ENCODE results near the gene ZAP70.
"Not testable (repeated sequence)": the region's sequence is repeated elsewhere in the genome, so short reads cannot be mapped to it uniquely, and the experiment has no call there.

ZAP70 gene

GRCh38 chr2:97698530-97698929, 14.8 kb upstream of the ZAP70 start:
- DNase-seq (ENCODE audit: low read depth in 2 of 2) = no peak

- DNase-seq (ENCODE audit: low read depth in 2 of 2) = peak; percentile 47 to 55
Observed at GRCh38 chr2:97699765-97700444, 13.5 kb upstream of the ZAP70 start.

- no peak for DNase-seq (ENCODE audit: low read depth in 2 of 2)
Observed at GRCh38 chr2:97701186-97701585, 12.2 kb upstream of the ZAP70 start.

GRCh38 chr2:97701851-97702465, 11.4 kb upstream of the ZAP70 start:
- no peak for DNase-seq (ENCODE audit: low read depth in 2 of 2)

- no peak for DNase-seq (ENCODE audit: low read depth in 2 of 2)
Observed at GRCh38 chr2:97702731-97703470, 10.5 kb upstream of the ZAP70 start.

- DNase-seq (ENCODE audit: low read depth in 2 of 2) = no peak
Observed at GRCh38 chr2:97703741-97704140, 9.6 kb upstream of the ZAP70 start.

GRCh38 chr2:97704989-97705388, 8.4 kb upstream of the ZAP70 start:
- no peak for DNase-seq (ENCODE audit: low read depth in 2 of 2)

GRCh38 chr2:97706112-97706511, 7.3 kb upstream of the ZAP70 start:
- DNase-seq (ENCODE audit: low read depth in 2 of 2) = no peak

DNA sequence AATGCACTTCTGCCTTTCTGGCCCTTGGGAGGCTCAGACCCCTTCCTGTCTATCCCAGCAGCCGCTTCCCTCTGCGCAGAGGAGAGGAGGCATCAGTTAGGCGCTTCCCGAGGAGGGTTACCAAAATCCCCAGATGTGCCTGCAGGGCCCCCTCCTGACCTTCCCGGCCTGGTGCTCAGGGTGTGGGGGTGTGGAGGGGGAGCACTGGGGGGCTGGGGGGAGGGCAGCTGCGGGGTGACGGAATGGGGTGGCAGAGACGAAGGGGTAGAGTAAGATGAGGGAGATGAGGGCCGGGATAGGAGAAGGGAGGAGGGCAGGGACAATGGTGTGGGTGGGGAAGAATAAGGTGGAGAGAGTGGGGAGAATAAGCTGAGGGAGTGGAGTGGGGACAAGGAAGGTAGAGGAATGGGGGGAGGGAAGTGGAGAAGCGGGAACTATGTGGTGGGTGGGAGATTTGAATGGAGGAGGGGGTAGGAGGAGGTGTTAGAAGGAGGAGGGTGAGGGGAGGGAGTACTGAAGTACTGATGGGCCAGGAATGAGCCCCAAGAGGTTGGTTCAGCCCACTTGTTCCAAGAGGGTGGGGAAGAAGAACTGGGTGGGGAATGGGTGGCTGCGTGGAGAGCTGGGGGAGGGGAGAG, 6.5 kb upstream of the ZAP70 start:
- no peak for DNase-seq (ENCODE audit: low read depth in 2 of 2)

- no peak for DNase-seq (ENCODE audit: low read depth in 2 of 2)
Observed at GRCh38 chr2:97707362-97708047, 5.9 kb upstream of the ZAP70 start.

- no peak for DNase-seq (ENCODE audit: low read depth in 2 of 2)
Observed at GRCh38 chr2:97708048-97708380, 5.4 kb upstream of the ZAP70 start.

GRCh38 chr2:97708608-97709007, 4.8 kb upstream of the ZAP70 start:
- no peak for DNase-seq (ENCODE audit: low read depth in 2 of 2)

DNA sequence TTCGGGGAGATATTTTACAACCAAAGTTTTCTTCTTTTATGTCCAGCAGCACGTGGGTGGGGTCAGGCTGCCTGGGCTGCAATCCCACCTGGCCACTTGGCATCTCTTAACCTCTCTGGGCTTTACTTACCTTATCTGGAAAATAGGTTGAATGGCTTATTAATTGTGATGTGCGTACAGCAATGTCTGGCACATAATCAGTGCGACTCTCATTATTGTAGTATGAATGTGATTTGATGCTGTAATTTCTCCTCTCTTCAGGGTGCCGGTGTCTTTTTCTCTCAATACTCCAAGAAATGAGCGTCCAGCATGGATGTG, 2.0 kb upstream of the ZAP70 start:
- no peak for DNase-seq (ENCODE audit: low read depth in 2 of 2)

DNA sequence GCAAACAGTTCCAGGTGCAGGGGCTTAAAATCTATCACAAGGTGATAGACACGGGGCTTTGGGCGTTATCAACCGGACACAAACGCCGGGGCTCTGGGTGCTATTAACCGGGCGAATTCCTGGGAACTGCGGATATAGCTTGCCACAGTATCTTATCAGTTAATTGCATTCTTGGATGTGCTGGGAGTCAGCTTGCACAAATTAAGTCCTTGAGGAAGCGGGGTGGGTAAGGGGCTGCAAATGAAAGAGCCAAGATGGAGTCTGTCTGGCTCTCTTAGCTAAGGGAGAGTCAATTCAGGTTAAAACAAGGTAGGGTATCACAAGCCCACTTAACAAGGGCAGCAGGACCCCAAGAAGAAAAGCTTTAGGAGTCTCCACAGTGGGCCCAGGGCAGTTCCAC, 1.2 kb upstream of the ZAP70 start:
- DNase-seq (ENCODE audit: low read depth in 2 of 2) = not testable (repeated sequence)

DNA sequence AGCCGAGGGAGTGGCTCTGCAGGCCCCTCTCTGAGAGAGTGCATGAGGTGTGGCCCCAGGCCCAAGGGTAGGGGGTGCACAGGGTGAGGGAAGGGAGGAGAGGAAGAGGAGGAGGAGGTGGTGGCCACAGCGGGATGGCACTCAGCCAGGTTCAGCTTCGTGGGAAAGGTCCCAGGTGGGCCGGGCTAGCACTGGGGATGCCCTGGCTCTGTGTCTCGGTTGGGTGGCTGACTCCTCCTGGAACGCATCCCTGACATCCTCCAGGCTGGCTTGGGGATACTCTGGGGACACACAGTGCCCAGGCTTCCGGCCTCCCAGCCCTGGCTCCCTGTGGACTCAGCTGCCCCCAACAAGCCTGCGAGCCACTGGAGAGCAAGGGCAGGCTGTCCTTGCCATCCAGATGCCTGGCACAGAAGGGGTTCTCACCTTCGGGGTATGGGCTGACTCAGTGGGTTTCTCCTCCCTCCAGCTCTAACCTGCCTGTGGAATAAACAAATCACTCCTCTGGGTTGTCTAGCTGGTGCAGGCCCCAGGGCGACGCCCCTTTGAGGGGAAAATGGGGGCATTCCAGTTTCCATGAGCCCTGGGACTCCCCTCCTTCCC, 582 bp upstream of the ZAP70 start:
- no peak for DNase-seq (ENCODE audit: low read depth in 2 of 2)

DNA sequence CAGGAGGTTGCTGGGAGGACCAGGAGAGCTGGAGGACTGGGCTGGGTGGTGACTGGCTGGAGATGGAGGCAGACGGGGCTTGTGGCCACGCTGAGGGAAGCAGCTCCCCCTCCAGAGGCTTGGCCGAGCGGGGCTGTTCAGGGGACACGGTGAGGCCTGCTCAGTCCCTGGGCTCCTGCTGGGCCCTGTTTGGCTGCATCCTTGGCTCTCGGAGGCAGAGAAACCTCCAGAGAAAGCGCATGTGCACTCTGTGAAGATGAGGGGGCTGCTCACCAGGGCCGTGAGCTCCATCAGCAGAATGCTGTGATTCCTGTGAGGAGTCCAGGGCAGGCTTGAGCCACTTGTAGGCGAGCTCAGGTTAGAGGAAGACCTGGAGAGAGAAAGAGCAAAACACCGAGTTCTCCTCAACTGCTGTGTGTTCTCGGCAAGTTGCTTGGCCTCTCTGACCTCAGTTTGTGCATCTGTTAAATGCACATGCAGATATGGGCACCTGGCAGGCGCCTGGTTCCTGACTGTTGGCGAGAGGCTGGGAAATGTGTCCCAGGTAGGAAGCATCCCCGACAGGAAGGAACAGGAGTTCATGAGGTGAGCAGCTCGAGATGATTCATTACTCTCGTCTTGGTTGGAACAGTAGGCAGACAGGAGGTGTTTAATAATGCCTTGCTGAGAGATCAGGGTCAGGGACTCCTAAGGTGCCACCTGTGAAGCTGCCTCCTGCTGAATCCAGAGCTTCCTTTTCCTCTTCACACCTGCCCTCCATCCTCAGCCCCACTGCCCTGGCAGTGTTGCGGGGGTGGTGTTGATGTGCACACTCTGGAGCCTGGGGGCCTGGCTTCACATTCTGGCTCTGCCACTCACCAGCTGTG, 941 bp downstream of the ZAP70 start:
- no peak for DNase-seq (ENCODE audit: low read depth in 2 of 2)

DNA sequence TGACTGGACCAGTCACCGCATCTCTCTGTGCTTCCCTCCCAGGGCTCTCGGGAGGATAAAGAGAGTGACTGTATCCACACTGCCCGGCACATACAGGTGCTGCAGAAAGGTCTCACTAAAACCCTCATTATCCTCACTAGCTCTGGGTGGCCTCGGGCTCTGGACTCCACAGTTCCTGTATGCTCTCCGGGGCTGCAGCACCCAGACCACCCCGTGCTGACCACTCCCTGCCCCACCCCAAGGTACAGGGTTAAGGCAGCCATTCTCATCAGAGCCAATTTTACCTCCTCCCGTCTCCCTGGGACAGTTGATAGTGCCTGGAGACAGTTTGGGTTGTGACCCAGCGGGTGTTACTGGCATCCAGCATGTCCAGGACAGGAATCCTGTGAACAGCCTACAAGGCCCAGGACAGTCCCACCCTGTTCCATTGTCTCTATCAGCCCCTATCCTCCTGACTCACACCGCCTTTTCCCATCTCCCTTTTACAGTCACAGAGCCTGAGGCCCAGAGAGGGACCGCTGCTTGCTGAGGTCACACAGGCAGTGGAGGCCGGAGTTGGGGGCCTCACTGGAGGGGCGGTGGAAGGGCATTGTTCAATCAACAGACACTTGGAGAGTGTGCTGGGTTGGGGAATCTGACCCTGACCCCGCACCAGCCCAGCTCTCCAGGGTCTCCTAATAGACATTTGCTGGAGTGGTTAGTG, 1.7 kb downstream of the ZAP70 start:
- DNase-seq (ENCODE audit: low read depth in 2 of 2) = no peak

DNA sequence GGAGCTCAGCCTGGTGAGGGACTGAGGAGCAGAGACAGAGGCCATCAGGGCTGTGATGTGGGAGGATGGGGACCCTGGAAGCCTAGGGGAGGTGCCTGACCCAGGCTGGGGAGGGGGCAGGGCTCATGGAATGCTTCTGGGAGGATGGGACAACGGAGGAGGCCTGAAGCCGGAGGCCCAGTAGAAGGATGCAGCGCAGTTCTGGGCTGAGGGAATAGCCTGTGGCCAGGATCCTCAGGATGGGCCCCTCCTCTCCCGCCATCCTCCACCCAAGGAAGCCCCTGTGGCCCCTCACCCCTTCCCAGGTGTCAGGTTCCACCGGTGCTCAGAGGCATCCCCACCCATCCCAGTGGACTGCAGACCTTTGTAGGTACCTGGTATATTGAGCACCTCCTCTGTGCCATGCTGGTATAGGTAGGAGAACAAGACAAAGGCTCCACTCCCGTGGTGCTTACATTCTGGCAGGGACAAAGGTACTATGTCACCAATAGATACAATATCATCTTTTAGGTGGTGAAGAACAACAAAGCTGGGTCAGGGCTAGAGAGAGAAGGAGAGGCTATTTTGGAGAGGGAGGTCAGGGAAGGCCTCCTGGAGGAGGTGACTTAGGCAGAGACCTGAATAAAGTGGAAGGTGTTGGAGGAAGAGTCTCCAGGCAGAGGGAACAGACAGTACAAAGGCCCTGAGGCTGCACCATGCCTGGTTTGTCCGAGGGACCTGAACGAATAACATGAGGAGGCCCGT, 2.7 kb downstream of the ZAP70 start:
- DNase-seq (ENCODE audit: low read depth in 2 of 2) = no peak
